Measurements from ENCODE around the gene IFNG. TPM values are rescaled to one million over a fixed set of nuclear protein-coding genes. Genes with fewer than 3 reads are reported as not detected.
"Not testable (repeated sequence)": the region's sequence is repeated elsewhere in the genome, so short reads cannot be mapped to it uniquely, and the experiment has no call there.

IFNG gene
- polyA plus RNA-seq (2011; rRNA removed), result not detected in 2 replicates
- polyA plus RNA-seq (2012; cell fraction: cytosol; rRNA removed), result not detected in 2 replicates
- not detected in 2 replicates for polyA plus RNA-seq (2012; cell fraction: nucleus; rRNA removed)
- polyA plus RNA-seq (2017; fragmentation: RNase III; extraction: RNeasy Plus Mini Kit Qiagen cat#74134 plus additional on column Dnase treatment), result not detected in 3 replicates
- polyA minus RNA-seq (2011; rRNA and poly(A)+ RNA removed), result not detected in 2 replicates

GRCh38 chr12:68159681-68160304 is at the start of gene IFNG:
TSS of gene IFNG (minus strand) at chr12:68159740. CDS start at chr12:68159615, 125 bp downstream.
- ChIA-PET POLR2A (no interaction called here), CTCF (no interaction called here)
- Histone ChIP-seq H3K4me2 (no peak within 1 kb of the TSS), H3K9me3 (no peaks in the 10 kb centered on the region), H3K27ac (no peak within 1 kb of the TSS), H3K4me3 (no peak within 1 kb of the TSS), H3K4me1 (no peaks in the 10 kb centered on the region)
- ATAC-seq (no peak), DNase-seq (ENCODE audit: low read depth in 1 of 2, low spot score in 1 of 2) (no peak), FAIRE-seq (no peak)
- 15% methylated on average over 5 of the region's 5 CpGs for WGBS (ENCODE audit: missing lambda C conversion rate)
- no peak for TF ChIP-seq EHMT2 (IDR thresholded peaks at IDR 0.05; ENCODE audit: low read depth)
- TF ChIP-seq CEBPB (IDR thresholded peaks at IDR 0.05), result no peak
- TF ChIP-seq KDM1A (IDR thresholded peaks at IDR 0.05; ENCODE audit: low read depth), result no peak
- no peak for TF ChIP-seq MYC (IDR thresholded peaks at IDR 0.05; ENCODE audit: borderline replicate concordance, low read length)
- TF ChIP-seq SREBF2 (IDR thresholded peaks at IDR 0.05), result no peak

- WGBS (ENCODE audit: missing lambda C conversion rate), result 32% methylated on average over 12 of the region's 12 CpGs
- FAIRE-seq; H3K27ac ChIP-seq; ATAC-seq; H3K4me2 ChIP-seq; H3K9me3 ChIP-seq; H3K4me1 ChIP-seq; DNase-seq (ENCODE audit: low read depth in 1 of 2, low spot score in 1 of 2); POLR2A ChIA-PET; H3K4me3 ChIP-seq: not testable (repeated sequence)
- CTCF ChIA-PET, result interaction anchor here (1.8 to 2.2 kb wide), 2 partner anchors 10 to 14 kb away, joined by 6 read pairs; no protein-coding TSS in a partner anchor
Observed at GRCh38 chr12:68209048-68209728, 49.6 kb upstream of the IFNG start.

GRCh38 chr12:68207276-68207675 is 47.7 kb upstream of the IFNG start:
- no peak overlapping the region for H3K4me2 ChIP-seq
- TF ChIP-seq ZNF302 (CRISPR knock-in tag; IDR thresholded peaks at IDR 0.05) (no peak), EP300 (IDR thresholded peaks at IDR 0.05) (no peak), PHF8 (IDR thresholded peaks at IDR 0.05; ENCODE audit: borderline replicate concordance, low read depth) (no peak), ELK1 (IDR thresholded peaks at IDR 0.05; ENCODE audit: low read depth, low read length) (no peak), BHLHE40 (IDR thresholded peaks at IDR 0.05; ENCODE audit: low read depth, low read length) (no peak), NR3C1 (IDR thresholded peaks at IDR 0.05) (no peak)
- H3K4me3 ChIP-seq, result no peak overlapping the region
- DNase-seq (ENCODE audit: low read depth in 1 of 2, low spot score in 1 of 2) (no peak), ATAC-seq (no peak), FAIRE-seq (no peak)
- ChIA-PET CTCF (interaction anchor here (2.2 kb wide), 1 partner anchor 16 kb away, joined by 6 read pairs; no protein-coding TSS in a partner anchor), POLR2A (no interaction called here)
- no peak overlapping the region for H3K27ac ChIP-seq
- H3K4me1 ChIP-seq, result no peaks in the 10 kb centered on the region
- H3K9me3 ChIP-seq, result no peaks in the 10 kb centered on the region

GRCh38 chr12:68206446-68206845 is 46.9 kb upstream of the IFNG start:
- no peaks in the 10 kb centered on the region for H3K9me3 ChIP-seq
- H3K4me3 ChIP-seq, result no peak overlapping the region
- TF ChIP-seq EHF (CRISPR knock-in tag; IDR thresholded peaks at IDR 0.05) (no peak), JUNB (IDR thresholded peaks at IDR 0.05) (no peak), USF2 (IDR thresholded peaks at IDR 0.05) (no peak), RARB (CRISPR knock-in tag; IDR thresholded peaks at IDR 0.05) (no peak), FOSB (CRISPR knock-in tag; IDR thresholded peaks at IDR 0.05) (no peak), HES2 (IDR thresholded peaks at IDR 0.05) (no peak), E2F6 (IDR thresholded peaks at IDR 0.05; ENCODE audit: borderline replicate concordance, low read depth) (no peak), POLR2AphosphoS2 (conservative IDR thresholded peaks at IDR 0.05; ENCODE audit: low read length) (no peak), JUN (IDR thresholded peaks at IDR 0.05) (no peak), HEYL (CRISPR knock-in tag; IDR thresholded peaks at IDR 0.05) (no peak), ZSCAN20 (CRISPR knock-in tag; IDR thresholded peaks at IDR 0.05) (no peak), CEBPB (IDR thresholded peaks at IDR 0.05) (no peak), RNF2 (IDR thresholded peaks at IDR 0.05; ENCODE audit: borderline replicate concordance, low read depth) (no peak), ATOH8 (CRISPR knock-in tag; IDR thresholded peaks at IDR 0.05; ENCODE audit: low read depth) (no peak), POLR2A (IDR thresholded peaks at IDR 0.05; ENCODE audit: low read length) (no peak), MAZ (IDR thresholded peaks at IDR 0.05; ENCODE audit: borderline replicate concordance, low read depth, low read length) (no peak), RCOR1 (IDR thresholded peaks at IDR 0.05; ENCODE audit: low read depth, low read length) (no peak)
- DNase-seq (ENCODE audit: low read depth in 1 of 2, low spot score in 1 of 2), result no peak
- no peak for FAIRE-seq
- CTCF ChIA-PET, result interaction anchor here (0.6 to 1.0 kb wide), 2 partner anchors 16 to 25 kb away, joined by 3 read pairs; no protein-coding TSS in a partner anchor
- H3K4me1 ChIP-seq, result no peaks in the 10 kb centered on the region
- no peak for ATAC-seq
- 0% methylated on average over 1 of the region's 1 CpG for WGBS (ENCODE audit: missing lambda C conversion rate)
- H3K4me2 ChIP-seq, result no peak overlapping the region
- POLR2A ChIA-PET, result no interaction called here
- H3K27ac ChIP-seq, result no peak overlapping the region
